ENCODE data around the gene HOXC9.

HOXC9 gene

GRCh38 chr12:53963434-53964314 lies 36.3 kb upstream of the HOXC9 start:
- Histone ChIP-seq H3K4me1 (ENCODE audit: control insufficient read depth, insufficient read depth, low read length) (no peaks in the 10 kb centered on the region), H3K36me3 (ENCODE audit: control insufficient read depth, insufficient read depth, low read length) (no peaks in the 10 kb centered on the region), H3K27me3 (ENCODE audit: control insufficient read depth, insufficient read depth, low read length, poor library complexity, severe bottlenecking) (peaks cover 100% of the 10 kb centered on the region), H3K4me3 (ENCODE audit: insufficient read depth, low read depth, low read length) (no peak overlapping the region), H3K27ac (ENCODE audit: insufficient read depth, low read depth, low read length, poor library complexity, severe bottlenecking) (no peak overlapping the region), H3K9me3 (ENCODE audit: control insufficient read depth, low read length) (no peaks in the 10 kb centered on the region)
- WGBS, 2 experiments: 9 to 10% methylated on average over 38 of the region's 38 CpGs

- no peak overlapping the region for H3K4me3 ChIP-seq (ENCODE audit: insufficient read depth, low read depth, low read length)
- peaks cover 100% of the 10 kb centered on the region for H3K27me3 ChIP-seq (ENCODE audit: control insufficient read depth, insufficient read depth, low read length, poor library complexity, severe bottlenecking)
- H3K36me3 ChIP-seq (ENCODE audit: control insufficient read depth, insufficient read depth, low read length): no peaks in the 10 kb centered on the region
- H3K4me1 ChIP-seq (ENCODE audit: control insufficient read depth, insufficient read depth, low read length): no peaks in the 10 kb centered on the region
- H3K27ac ChIP-seq (ENCODE audit: insufficient read depth, low read depth, low read length, poor library complexity, severe bottlenecking): no peak overlapping the region
- 6 to 18% methylated on average over 2 of the region's 2 CpGs for WGBS, 2 experiments
- no peaks in the 10 kb centered on the region for H3K9me3 ChIP-seq (ENCODE audit: control insufficient read depth, low read length)
These were observed 35.6 kb upstream of the HOXC9 start for GRCh38 chr12:53964315-53964713.

GRCh38 chr12:53965281-53966084 lies 34.5 kb upstream of the HOXC9 start:
- Histone ChIP-seq H3K36me3 (ENCODE audit: control insufficient read depth, insufficient read depth, low read length) (no peaks in the 10 kb centered on the region), H3K4me3 (ENCODE audit: insufficient read depth, low read depth, low read length) (no peak overlapping the region), H3K9me3 (ENCODE audit: control insufficient read depth, low read length) (no peaks in the 10 kb centered on the region), H3K27ac (ENCODE audit: insufficient read depth, low read depth, low read length, poor library complexity, severe bottlenecking) (no peak overlapping the region), H3K4me1 (ENCODE audit: control insufficient read depth, insufficient read depth, low read length) (no peaks in the 10 kb centered on the region), H3K27me3 (ENCODE audit: control insufficient read depth, insufficient read depth, low read length, poor library complexity, severe bottlenecking) (peaks cover 100% of the 10 kb centered on the region)
- 3% methylated on average over 18 of the region's 18 CpGs for WGBS, 2 experiments

GRCh38 chr12:53966085-53966384 lies 33.9 kb upstream of the HOXC9 start:
- no peak overlapping the region for H3K27ac ChIP-seq (ENCODE audit: insufficient read depth, low read depth, low read length, poor library complexity, severe bottlenecking)

GRCh38 chr12:53966385-53967133 lies 33.4 kb upstream of the HOXC9 start:
- H3K27me3 ChIP-seq (ENCODE audit: control insufficient read depth, insufficient read depth, low read length, poor library complexity, severe bottlenecking): peaks cover 100% of the 10 kb centered on the region
- no peak overlapping the region for H3K4me3 ChIP-seq (ENCODE audit: insufficient read depth, low read depth, low read length)
- no peaks in the 10 kb centered on the region for H3K9me3 ChIP-seq (ENCODE audit: control insufficient read depth, low read length)
- H3K27ac ChIP-seq (ENCODE audit: insufficient read depth, low read depth, low read length, poor library complexity, severe bottlenecking): no peak overlapping the region
- H3K36me3 ChIP-seq (ENCODE audit: control insufficient read depth, insufficient read depth, low read length): no peaks in the 10 kb centered on the region
- WGBS, 2 experiments: 3% methylated on average over 36 of the region's 36 CpGs
- H3K4me1 ChIP-seq (ENCODE audit: control insufficient read depth, insufficient read depth, low read length): no peaks in the 10 kb centered on the region

More at GRCh38 chr12:53966085-53966384, 33.9 kb upstream of the HOXC9 start:
- H3K9me3 ChIP-seq (ENCODE audit: control insufficient read depth, low read length): no peaks in the 10 kb centered on the region
- H3K27me3 ChIP-seq (ENCODE audit: control insufficient read depth, insufficient read depth, low read length, poor library complexity, severe bottlenecking): peaks cover 100% of the 10 kb centered on the region
- WGBS, 2 experiments: 1 to 2% methylated on average over 15 of the region's 15 CpGs
- no peaks in the 10 kb centered on the region for H3K4me1 ChIP-seq (ENCODE audit: control insufficient read depth, insufficient read depth, low read length)
- no peaks in the 10 kb centered on the region for H3K36me3 ChIP-seq (ENCODE audit: control insufficient read depth, insufficient read depth, low read length)
- H3K4me3 ChIP-seq (ENCODE audit: insufficient read depth, low read depth, low read length): no peak overlapping the region

GRCh38 chr12:53967421-53967925 lies 32.5 kb upstream of the HOXC9 start:
- peaks cover 100% of the 10 kb centered on the region for H3K27me3 ChIP-seq (ENCODE audit: control insufficient read depth, insufficient read depth, low read length, poor library complexity, severe bottlenecking)
- H3K4me3 ChIP-seq (ENCODE audit: insufficient read depth, low read depth, low read length): no peak overlapping the region
- WGBS, 2 experiments: 15 to 16% methylated on average over 5 of the region's 5 CpGs

GRCh38 chr12:53968214-53969127 lies 31.5 kb upstream of the HOXC9 start:
- Histone ChIP-seq H3K4me3 (ENCODE audit: insufficient read depth, low read depth, low read length) (no peak overlapping the region), H3K4me1 (ENCODE audit: control insufficient read depth, insufficient read depth, low read length) (no peaks in the 10 kb centered on the region), H3K36me3 (ENCODE audit: control insufficient read depth, insufficient read depth, low read length) (no peaks in the 10 kb centered on the region), H3K27ac (ENCODE audit: insufficient read depth, low read depth, low read length, poor library complexity, severe bottlenecking) (no peak overlapping the region), H3K9me3 (ENCODE audit: control insufficient read depth, low read length) (no peaks in the 10 kb centered on the region), H3K27me3 (ENCODE audit: control insufficient read depth, insufficient read depth, low read length, poor library complexity, severe bottlenecking) (peaks cover 100% of the 10 kb centered on the region)
- 20 to 23% methylated on average over 24 of the region's 24 CpGs for WGBS, 2 experiments

More at GRCh38 chr12:53967421-53967925, 32.5 kb upstream of the HOXC9 start:
- no peaks in the 10 kb centered on the region for H3K4me1 ChIP-seq (ENCODE audit: control insufficient read depth, insufficient read depth, low read length)
- H3K36me3 ChIP-seq (ENCODE audit: control insufficient read depth, insufficient read depth, low read length): no peaks in the 10 kb centered on the region
- H3K9me3 ChIP-seq (ENCODE audit: control insufficient read depth, low read length): no peaks in the 10 kb centered on the region
- H3K27ac ChIP-seq (ENCODE audit: insufficient read depth, low read depth, low read length, poor library complexity, severe bottlenecking): no peak overlapping the region

- no peak overlapping the region for H3K4me3 ChIP-seq (ENCODE audit: insufficient read depth, low read depth, low read length)
- no peak overlapping the region for H3K27ac ChIP-seq (ENCODE audit: insufficient read depth, low read depth, low read length, poor library complexity, severe bottlenecking)
- no peaks in the 10 kb centered on the region for H3K9me3 ChIP-seq (ENCODE audit: control insufficient read depth, low read length)
- no peaks in the 10 kb centered on the region for H3K36me3 ChIP-seq (ENCODE audit: control insufficient read depth, insufficient read depth, low read length)
- H3K27me3 ChIP-seq (ENCODE audit: control insufficient read depth, insufficient read depth, low read length, poor library complexity, severe bottlenecking): peaks cover 100% of the 10 kb centered on the region
- H3K4me1 ChIP-seq (ENCODE audit: control insufficient read depth, insufficient read depth, low read length): no peaks in the 10 kb centered on the region
- WGBS, 2 experiments: 32 to 34% methylated on average over 12 of the region's 12 CpGs
These were observed 30.2 kb upstream of the HOXC9 start for GRCh38 chr12:53969588-53970259.

- no peaks in the 10 kb centered on the region for H3K9me3 ChIP-seq (ENCODE audit: control insufficient read depth, low read length)
- H3K4me3 ChIP-seq (ENCODE audit: insufficient read depth, low read depth, low read length): no peak overlapping the region
- H3K36me3 ChIP-seq (ENCODE audit: control insufficient read depth, insufficient read depth, low read length): no peaks in the 10 kb centered on the region
- no peak overlapping the region for H3K27ac ChIP-seq (ENCODE audit: insufficient read depth, low read depth, low read length, poor library complexity, severe bottlenecking)
- H3K27me3 ChIP-seq (ENCODE audit: control insufficient read depth, insufficient read depth, low read length, poor library complexity, severe bottlenecking): peaks cover 100% of the 10 kb centered on the region
- no peaks in the 10 kb centered on the region for H3K4me1 ChIP-seq (ENCODE audit: control insufficient read depth, insufficient read depth, low read length)
- 28 to 30% methylated on average over 4 of the region's 4 CpGs for WGBS, 2 experiments
These were observed 29.5 kb upstream of the HOXC9 start for GRCh38 chr12:53970451-53970850.

All from ectodermal cell (in vitro differentiated cells).